Measurements from ENCODE around the gene CAPN13.

- TF ChIP-seq CTCF (conservative IDR thresholded peaks at IDR 0.05; ENCODE audit: low read length): no peak
- TF ChIP-seq EZH2phosphoT487 (IDR thresholded peaks at IDR 0.05; ENCODE audit: borderline replicate concordance): no peak
These were observed 46.0 kb downstream of the CAPN13 start for GRCh38 chr2:30761226-30761625.
